GM23248 (cell line): Measurements from ENCODE around the gene ATAD3A.

Experiments used
- EZH2 ChIP-seq: fragments of 200-600 bp; sonication (generic); IDR thresholded peaks from 2 replicates; pipeline ENCODE4 v1.6.1; 2018; ENCODE audit warnings: antibody characterized with exemption, mild to moderate bottlenecking; ENCODE audit not compliant: insufficient read depth, poor library complexity, severe bottlenecking
- EZH2phosphoT487 ChIP-seq: fragments of 200-600 bp; sonication (generic); IDR thresholded peaks from 2 replicates; pipeline ENCODE4 v1.6.1; 2018; ENCODE audit warnings: antibody characterized with exemption, moderate library complexity, mild to moderate bottlenecking, low read depth; ENCODE audit not compliant: insufficient read depth

DNA sequence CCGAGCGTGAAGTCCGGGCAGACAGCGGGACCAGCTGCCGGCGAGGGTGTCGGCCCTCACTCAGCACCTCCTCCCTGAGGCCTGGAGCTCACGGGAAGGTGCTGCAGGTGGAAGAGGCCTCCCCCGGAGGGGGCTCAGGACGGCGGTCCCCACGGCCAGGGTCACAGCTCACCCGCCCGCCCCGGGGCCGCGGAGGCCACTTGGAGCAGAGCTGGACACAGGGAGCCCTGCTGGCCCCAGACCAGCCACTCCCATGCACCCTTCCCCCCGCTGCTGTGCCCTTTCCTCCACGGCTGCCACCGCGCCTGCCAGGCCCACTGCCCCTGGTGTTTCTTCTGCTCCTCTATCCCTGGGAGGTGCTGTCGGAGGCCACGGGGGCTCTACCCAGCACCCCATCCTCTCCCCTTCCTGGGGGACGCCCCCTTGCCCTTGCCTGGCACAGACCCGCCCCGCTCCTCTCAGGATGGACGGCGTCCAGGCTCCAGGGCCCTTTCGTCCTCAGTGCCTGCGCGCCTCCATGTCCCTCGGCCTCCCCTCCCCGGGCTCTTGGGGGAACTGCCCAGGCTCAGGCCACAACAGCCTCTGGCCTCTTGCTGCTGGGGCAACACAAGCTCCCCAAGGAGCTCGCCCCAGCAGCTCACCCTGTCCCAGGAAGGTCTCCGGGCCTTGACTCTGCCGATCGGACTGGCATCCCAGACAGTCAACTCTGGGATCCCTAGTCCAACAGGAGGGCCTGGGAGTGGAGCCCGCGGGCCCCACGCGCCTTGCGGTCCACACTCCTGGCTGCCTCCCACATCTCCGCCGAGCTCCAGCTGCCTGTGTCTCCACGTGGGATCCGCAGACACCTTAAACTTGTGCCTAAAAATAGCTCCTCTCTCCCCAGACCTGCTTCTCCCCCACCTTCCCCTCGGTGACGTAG lies 24.3 kb downstream of the ATAD3A start:
- no peak for TF ChIP-seq EZH2
- TF ChIP-seq EZH2phosphoT487 = no peak
